Gastroesophageal sphincter (tissue), 3 donors: ENCODE results near the gene SOX3.

Source experiments
- CTCF ChIP-seq, 4 experiments: fragments of 200-600 bp in 2 of 4; fragments of 450-650 bp in 2 of 4; sonication (generic) in 1 of 4; IDR thresholded peaks; one replicate each; pipeline ENCODE4 v1.5.1; 2017 to 2019; ENCODE audit warnings: antibody characterized with exemption in 4 of 4, mild to moderate bottlenecking in 2 of 4, moderate library complexity in 2 of 4
- POLR2A ChIP-seq, 2 donors: fragments of 450-650 bp; IDR thresholded peaks; one replicate each; pipeline ENCODE4 v1.6.1; 2017; ENCODE audit warnings: antibody characterized with exemption in 2 of 2, mild to moderate bottlenecking in 2 of 2, moderate library complexity in 1 of 2

DNA sequence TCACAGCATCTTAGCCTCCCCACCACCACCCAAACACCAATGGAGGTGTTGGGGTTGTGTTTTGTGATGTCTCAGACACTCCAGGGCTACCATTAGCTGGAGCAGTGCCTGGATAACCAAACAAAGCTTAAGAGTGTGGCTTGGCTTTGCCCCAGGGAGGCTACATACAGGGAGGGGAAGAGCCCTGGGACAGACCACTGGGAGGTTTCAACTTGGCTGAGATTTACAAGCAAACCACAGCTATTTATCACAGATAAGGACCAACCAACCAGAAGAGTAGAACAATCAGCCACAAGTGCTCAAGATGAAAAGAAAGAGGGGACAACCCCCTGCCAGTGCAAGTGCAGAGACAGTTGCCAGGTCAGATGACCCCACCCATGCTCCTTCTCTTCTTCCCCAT, 24.1 kb downstream of the SOX3 start:
- TF ChIP-seq CTCF (IDR thresholded peaks at IDR 0.05) (no peak), POLR2A (IDR thresholded peaks at IDR 0.05) (no peak)
